HepG2 (cell line): Measurements from ENCODE around the gene HLA-G. TPM values are rescaled to one million over a fixed set of nuclear protein-coding genes. Genes with fewer than 3 reads are reported as not detected.

ENCODE experiments used
- ATAC-seq: fragments of 200-7000 bp; cut with Tn5 transposase; 3 replicates; pipeline ENCODE4 v1.9.1; 2020; ENCODE audit warnings: mild to moderate bottlenecking, moderate library complexity
- BruUV-seq: library from RNA; stranded (reverse); fragments of 400-500 nt; replicated peaks from 2 replicates; lab custom pipeline; 2021; lab: Mats Ljungman, UMichigan
- CTCF ChIA-PET: fragments of 300-600 bp; formaldehyde crosslinking; extraction: SDS; loops from one replicate; lab custom pipeline; 2021; ENCODE audit warnings: low total read pairs, inconsistent platforms, low intra/inter-chr PET ratio; lab: Yijun Ruan, JAX
- POLR2A ChIA-PET: fragments of 350-600 bp; sonication (Branson Sonifier 250); formaldehyde crosslinking; loops from one replicate; lab custom pipeline; 2020; ENCODE audit warnings: antibody characterized with exemption, inconsistent platforms; lab: Yijun Ruan, JAX
- DNase-seq: peaks from one replicate; pipeline ENCODE4 v3.0.0-alpha.2; 2015; ENCODE audit warnings: low spot score
- FAIRE-seq: peaks from 3 replicates; lab custom pipeline; 2011; peaks lifted over from hg19 to GRCh38; lab: Jason Lieb, UNC
- H2AFZ ChIP-seq: one replicate; pipeline ENCODE4 v1.6.1; 2011; ENCODE audit warnings: low read length, inconsistent platforms
- H3K27ac ChIP-seq: fragments of 300-600 bp; 3 replicates; pipeline ENCODE4 v1.8.0; 2011; ENCODE audit warnings: mixed run types, mild to moderate bottlenecking, mixed read lengths, low read length, inconsistent platforms; ENCODE audit not compliant: insufficient read depth; ENCODE audit errors: extremely low read length
- H3K27me3 ChIP-seq, 2 experiments: fragments of 200-600 bp in 1 of 2; 2 replicates in 1 of 2; 3 replicates in 1 of 2; pipeline versions ENCODE4 v1.6.0 to v1.8.0; 2011; ENCODE audit warnings: low read length in 2 of 2, mild to moderate bottlenecking in 2 of 2, moderate library complexity in 2 of 2, inconsistent platforms in 1 of 2; ENCODE audit not compliant: insufficient read depth in 2 of 2, control insufficient read depth in 1 of 2
- H3K36me3 ChIP-seq, 2 experiments: fragments of 200-600 bp in 1 of 2; replicated peaks in 1 of 2; 2 replicates in 1 of 2; 3 replicates in 1 of 2; pipeline versions ENCODE4 v1.5.1 to v1.8.0; 2011; ENCODE audit warnings: low read length in 2 of 2, inconsistent platforms in 1 of 2; ENCODE audit not compliant: insufficient read depth in 2 of 2, control insufficient read depth in 1 of 2
- H3K4me1 ChIP-seq: 2 replicates; pipeline ENCODE4 v1.5.1; 2012; ENCODE audit warnings: low read length, inconsistent platforms; ENCODE audit not compliant: insufficient read depth
- H3K4me2 ChIP-seq: 2 replicates; pipeline ENCODE4 v1.6.0; 2011; ENCODE audit warnings: low read depth, low read length, inconsistent platforms
- H3K4me3 ChIP-seq, 3 experiments: fragments of 200-600 bp in 1 of 3; sonication (generic), shearing (Covaris generic) in 1 of 3; replicated peaks in 1 of 3; 2 replicates each; pipeline ENCODE4 v1.5.1; 2011 to 2016; ENCODE audit warnings: low read length in 3 of 3, inconsistent platforms in 2 of 3, low read depth in 2 of 3, mild to moderate bottlenecking in 2 of 3, control low read depth in 1 of 3, mixed read lengths in 1 of 3; ENCODE audit not compliant: insufficient read depth in 1 of 3
- H3K79me2 ChIP-seq: one replicate; pipeline ENCODE4 v1.6.1; 2011; ENCODE audit warnings: low read length, inconsistent platforms; ENCODE audit not compliant: insufficient read depth
- H3K9ac ChIP-seq: 2 replicates; pipeline ENCODE4 v1.6.0; 2011; ENCODE audit warnings: mild to moderate bottlenecking, low read depth, low read length, inconsistent platforms; ENCODE audit not compliant: insufficient read depth
- H3K9me3 ChIP-seq: 2 replicates; pipeline ENCODE4 v1.5.1; 2012; ENCODE audit warnings: mild to moderate bottlenecking, low read length
- H4K20me1 ChIP-seq: 2 replicates; pipeline ENCODE4 v1.6.0; 2011; ENCODE audit warnings: inconsistent platforms, mild to moderate bottlenecking, low read length, moderate library complexity; ENCODE audit not compliant: insufficient read depth
- CEBPB ChIP-seq: IDR thresholded peaks from 2 replicates; pipeline ENCODE4 v1.6.1; 2011; ENCODE audit warnings: low read depth, low read length, improper control_type of control experiment, borderline replicate concordance
- CSRNP2 ChIP-seq: sonication (generic); formaldehyde crosslinking; conservative IDR thresholded peaks from 2 replicates; pipeline ENCODE4 v1.8.0; 2022; ENCODE audit warnings: low read depth, missing genetic modification reagents
- GATA4 ChIP-seq: sonication (generic); IDR thresholded peaks from 2 replicates; pipeline ENCODE4 v1.6.1; 2016; ENCODE audit warnings: antibody characterized with exemption, low read depth, borderline replicate concordance
- HOXD1 ChIP-seq: sonication (generic); formaldehyde crosslinking; IDR thresholded peaks from 2 replicates; pipeline ENCODE4 v1.5.0; 2020; ENCODE audit warnings: missing genetic modification reagents
- IRF2 ChIP-seq: IDR thresholded peaks from 2 replicates; pipeline ENCODE4 v1.6.1; 2018; ENCODE audit warnings: missing genetic modification reagents, missing compliant biosample characterization
- KDM2A ChIP-seq: sonication (generic); formaldehyde crosslinking; IDR thresholded peaks from 2 replicates; pipeline ENCODE4 v1.4.0; 2020; ENCODE audit warnings: low read depth, missing genetic modification reagents, borderline replicate concordance
- MIER2 ChIP-seq: IDR thresholded peaks from 2 replicates; pipeline ENCODE4 v1.6.1; 2016; ENCODE audit warnings: missing biosample characterization, missing genetic modification reagents
- MIER3 ChIP-seq: IDR thresholded peaks from 2 replicates; pipeline ENCODE4 v1.6.1; 2016; ENCODE audit warnings: missing compliant biosample characterization, borderline replicate concordance
- MTERF4 ChIP-seq: sonication (generic); formaldehyde crosslinking; IDR thresholded peaks from 2 replicates; pipeline ENCODE4 v1.8.0; 2023; ENCODE audit warnings: mild to moderate bottlenecking, missing genetic modification reagents
- PRDM10 ChIP-seq: sonication (generic); formaldehyde crosslinking; IDR thresholded peaks from 2 replicates; pipeline ENCODE4 v1.4.0; 2020; ENCODE audit warnings: low read depth, missing genetic modification reagents
- RBFOX2 ChIP-seq: fragments of 200-400 bp; formaldehyde crosslinking; IDR thresholded peaks from 2 replicates; pipeline ENCODE4 v1.6.1; 2017; ENCODE audit warnings: low read depth, mild to moderate bottlenecking, low read length
- RBM22 ChIP-seq: fragments of 200-400 bp; formaldehyde crosslinking; optimal IDR thresholded peaks from 2 replicates; pipeline ENCODE3; 2017; ENCODE audit warnings: mild to moderate bottlenecking, low read length, moderate library complexity
- SKI ChIP-seq: fragments of 450-650 bp; IDR thresholded peaks from one replicate; pipeline ENCODE4 v1.6.1; 2018; ENCODE audit warnings: mild to moderate bottlenecking; ENCODE audit not compliant: partially characterized antibody
- SP2 ChIP-seq: sonication (generic); formaldehyde crosslinking; IDR thresholded peaks from 2 replicates; pipeline ENCODE4 v1.5.1; 2020; ENCODE audit warnings: mild to moderate bottlenecking, missing genetic modification reagents
- ZNF138 ChIP-seq: sonication (generic); formaldehyde crosslinking; IDR thresholded peaks from 2 replicates; pipeline ENCODE4 v1.5.0; 2020; ENCODE audit warnings: mild to moderate bottlenecking, low read depth, missing genetic modification reagents
- ZNF672 ChIP-seq: sonication (generic); formaldehyde crosslinking; IDR thresholded peaks from 2 replicates; pipeline ENCODE4 v1.8.1; 2022; ENCODE audit warnings: missing genetic modification reagents
- ZNF773 ChIP-seq: sonication (generic); formaldehyde crosslinking; IDR thresholded peaks from 2 replicates; pipeline ENCODE4 v1.4.0; 2020; ENCODE audit warnings: missing genetic modification reagents, borderline replicate concordance
- WGBS: methylation state at CpG from one replicate; pipeline ENCODE4 v1.1.6; 2017; ENCODE audit warnings: low lambda C conversion rate; 5-methylcytosine and 5-hydroxymethylcytosine counted together
- in situ Hi-C: cut with HindIII; loops from 2 replicates; pipeline ENCODE4 v1.10.0; 2017; ENCODE audit warnings: low pct_unique_long_range_greater_than_20kb; ENCODE audit not compliant: extremely low pct_ligation_motif_present
- intact Hi-C: fragments of 100-400 bp; cut with micrococcal nuclease; formaldehyde crosslinking; loops from one replicate; pipeline ENCODE4 v1.10.0; 2022; ENCODE audit not compliant: unreplicated experiment
- polyA plus RNA-seq, 8 experiments: library from polyadenylated mRNA; depleted of rRNA in 3 of 8; stranded (reverse) in 7 of 8; unstranded in 1 of 8; fragments of >200 nt; fragmentation: Illumina TruSeq in 4 of 8; extraction: Trizol in 4 of 8; gene quantifications; 2 replicates each; pipeline versions ENCODE4 v1.2.1 to v1.2.3, GENCODE V29; 2011 to 2016; ENCODE audit warnings: low read depth in 4 of 8, missing spikeins in 1 of 8, mixed read lengths in 1 of 8; ENCODE audit not compliant: insufficient read depth in 1 of 8
- total RNA-seq, 5 experiments: library from RNA; depleted of rRNA; stranded (reverse); fragments of >200 nt; fragmentation: Illumina TruSeq; extraction: Trizol; gene quantifications; 2 replicates each; pipeline ENCODE4 v1.2.3, GENCODE V29; 2016; ENCODE audit warnings: low read depth in 1 of 5

Gene HLA-G
- total and polyA plus RNA-seq, 2 of the 13 experiments (the other 11 are each of a cell fraction or from before 2014, with no cell fraction given) = 0.29 to 0.30 TPM

- TF ChIP-seq MTERF4 = no peak
- no peak for TF ChIP-seq KDM2A
- no peak for TF ChIP-seq IRF2
- no peak for TF ChIP-seq GATA4
- no peak for TF ChIP-seq SP2 (CRISPR knock-in tag)
Observed at GRCh38 chr6:29825848-29826247, 1.8 kb upstream of the HLA-G start (continued).

- FAIRE-seq = no peak
- Histone ChIP-seq H3K27me3 (peaks cover 4 to 8% of the 10 kb centered on the region in 2 experiments; a peak in 2 of 5 replicates), H3K9me3 (no peaks in the 10 kb centered on the region), H3K4me3 (no peak overlapping the region), H3K9ac (no peak overlapping the region), H3K27ac (no peak overlapping the region), H3K36me3 (no peaks in the 10 kb centered on the region), H3K79me2 (no peaks in the 10 kb centered on the region), H3K4me1 (no peaks in the 10 kb centered on the region), H4K20me1 (no peaks in the 10 kb centered on the region), H3K4me2 (no peak overlapping the region), H2AFZ (no peak overlapping the region)
- ATAC-seq = no peak
- WGBS = 7% methylated on average over 1 of the region's 1 CpG
- POLR2A ChIA-PET = no interaction called here
- BruUV-seq = no TSS peak
- CTCF ChIA-PET = no interaction called here
- in situ Hi-C loops = no loop called here
- DNase-seq = no peak
- intact Hi-C loops = no loop called here
- TF ChIP-seq CEBPB (no peak), ZNF773 (CRISPR knock-in tag) (no peak), PRDM10 (CRISPR knock-in tag) (no peak), MIER2 (CRISPR knock-in tag) (no peak), SKI (no peak), HOXD1 (no peak), RBM22 (no peak), RBFOX2 (no peak), CSRNP2 (CRISPR knock-in tag) (no peak), MIER3 (CRISPR knock-in tag) (no peak), ZNF672 (CRISPR knock-in tag) (no peak), ZNF138 (CRISPR knock-in tag) (no peak)
Observed at GRCh38 chr6:29826271-29826670, 1.4 kb upstream of the HLA-G start.
